SK-N-SH treated with all-trans-retinoic acid at 6 μM for 48 hours (cell line): ENCODE results near the gene SLC13A1.

Source experiments
- ATAC-seq: fragments of 200-7000 bp; cut with Tn5 transposase; 3 replicates; pipeline ENCODE4 v1.9.1; 2020; ENCODE audit warnings: mild to moderate bottlenecking, moderate library complexity
- CSDC2 ChIP-seq: fragments of 250-450 bp; sonication (Bioruptor Pico); IDR thresholded peaks from 2 replicates; pipeline ENCODE4 v1.5.0; 2020; ENCODE audit warnings: mild to moderate bottlenecking, moderate library complexity
- ESRRG ChIP-seq: fragments of 250-450 bp; sonication (Bioruptor Pico); IDR thresholded peaks from 2 replicates; pipeline ENCODE4 v1.6.1; 2021; ENCODE audit warnings: mild to moderate bottlenecking
- GLIS3 ChIP-seq: fragments of 250-450 bp; sonication (Bioruptor Pico); IDR thresholded peaks from 2 replicates; pipeline ENCODE4 v1.5.0; 2020; ENCODE audit warnings: mild to moderate bottlenecking, moderate library complexity
- ISL1 ChIP-seq: fragments of 250-450 bp; sonication (Bioruptor Pico); IDR thresholded peaks from 2 replicates; pipeline ENCODE4 v2.1.2; 2022; ENCODE audit warnings: mild to moderate bottlenecking, moderate library complexity
- OSR1 ChIP-seq: fragments of 250-450 bp; sonication (Bioruptor Pico); IDR thresholded peaks from 2 replicates; pipeline ENCODE4 v1.8.0; 2022; ENCODE audit warnings: moderate library complexity, mild to moderate bottlenecking, inconsistent platforms
- PATZ1 ChIP-seq: fragments of 250-450 bp; sonication (Bioruptor Pico); IDR thresholded peaks from 2 replicates; pipeline ENCODE4 v1.8.0; 2020; ENCODE audit warnings: mild to moderate bottlenecking, moderate library complexity, borderline replicate concordance
- PPARA ChIP-seq: fragments of 250-450 bp; sonication (Bioruptor Pico); IDR thresholded peaks from 2 replicates; pipeline ENCODE4 v1.5.0; 2020; ENCODE audit warnings: mild to moderate bottlenecking, borderline replicate concordance
- RARB ChIP-seq: fragments of 250-450 bp; sonication (Bioruptor Pico); IDR thresholded peaks from 2 replicates; pipeline ENCODE4 v1.8.0; 2021; ENCODE audit warnings: mild to moderate bottlenecking, moderate library complexity
- SNAI2 ChIP-seq: fragments of 250-450 bp; sonication (Bioruptor Pico); IDR thresholded peaks from 2 replicates; pipeline ENCODE4 v1.5.0; 2020; ENCODE audit warnings: mild to moderate bottlenecking, moderate library complexity
- TSHZ2 ChIP-seq: fragments of 250-450 bp; sonication (Bioruptor Pico); IDR thresholded peaks from 2 replicates; pipeline ENCODE4 v1.5.0; 2020; ENCODE audit warnings: mild to moderate bottlenecking, moderate library complexity
- ZC3H10 ChIP-seq: fragments of 250-450 bp; sonication (Bioruptor Pico); IDR thresholded peaks from 2 replicates; pipeline ENCODE4 v1.5.1; 2021; ENCODE audit warnings: mild to moderate bottlenecking, moderate library complexity
- ZFP3 ChIP-seq: fragments of 250-450 bp; sonication (Bioruptor Pico); IDR thresholded peaks from 2 replicates; pipeline ENCODE4 v1.5.0; 2020; ENCODE audit warnings: mild to moderate bottlenecking, moderate library complexity
- ZFP30 ChIP-seq: fragments of 450-650 bp; formaldehyde crosslinking; IDR thresholded peaks from 2 replicates; pipeline ENCODE4 v1.5.0; 2022; ENCODE audit warnings: mild to moderate bottlenecking, moderate library complexity
- ZNF565 ChIP-seq: fragments of 450-650 bp; formaldehyde crosslinking; conservative IDR thresholded peaks from 2 replicates; pipeline ENCODE4 v1.5.0; 2020; ENCODE audit warnings: low read depth, mild to moderate bottlenecking, moderate library complexity
- ZNF70 ChIP-seq: fragments of 450-650 bp; formaldehyde crosslinking; IDR thresholded peaks from 2 replicates; pipeline ENCODE4 v1.5.0; 2020; ENCODE audit warnings: mild to moderate bottlenecking, moderate library complexity
- ZNF8 ChIP-seq: fragments of 450-650 bp; formaldehyde crosslinking; IDR thresholded peaks from 2 replicates; pipeline ENCODE4 v1.5.0; 2020; ENCODE audit warnings: mild to moderate bottlenecking, moderate library complexity
- TF ChIP-seq, protein P1 (sequence below): fragments of 250-450 bp; sonication (Bioruptor Pico); IDR thresholded peaks from 2 replicates; pipeline ENCODE4 v1.5.1; 2020; ENCODE audit warnings: low read depth, mild to moderate bottlenecking, moderate library complexity
- TF ChIP-seq, protein P2 (sequence below): fragments of 250-450 bp; sonication (Bioruptor Pico); IDR thresholded peaks from 2 replicates; pipeline ENCODE4 v1.5.1; 2021; ENCODE audit warnings: mild to moderate bottlenecking, moderate library complexity
- TF ChIP-seq, protein P3 (sequence below): fragments of 250-450 bp; sonication (Bioruptor Pico); IDR thresholded peaks from 2 replicates; pipeline ENCODE4 v1.8.0; 2021; ENCODE audit warnings: low read depth, mild to moderate bottlenecking, moderate library complexity, borderline replicate concordance

SLC13A1 gene

GRCh38 chr7:123143252-123144006, 56.3 kb downstream of the SLC13A1 start (continued):
- TF ChIP-seq PATZ1 (CRISPR knock-in tag) (no peak), ZNF565 (CRISPR knock-in tag) (no peak), ESRRG (no peak), GLIS3 (CRISPR knock-in tag) (no peak)

GRCh38 chr7:123140561-123140960, 59.2 kb downstream of the SLC13A1 start:
- ATAC-seq, result no peak

DNA sequence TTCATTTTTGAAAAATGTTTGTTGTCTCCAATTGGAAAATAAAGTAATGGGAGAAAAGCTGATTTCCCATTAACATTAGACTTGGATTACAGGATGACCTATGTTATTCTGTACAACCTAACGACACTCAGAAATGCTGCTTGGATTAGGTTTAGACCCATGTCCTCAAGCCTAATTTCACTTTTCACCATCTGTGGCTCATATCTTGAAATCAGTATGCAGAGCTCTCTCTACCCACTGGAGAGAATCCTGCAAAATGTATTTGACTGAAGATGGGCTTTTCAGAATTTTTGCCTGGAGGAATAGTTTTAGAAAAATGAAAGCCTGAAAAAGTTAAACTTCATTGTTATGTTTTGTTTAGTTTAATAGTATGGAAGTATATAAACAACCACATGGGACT, 63.8 kb downstream of the SLC13A1 start:
- ATAC-seq, result no peak
- no peak for TF ChIP-seq ZNF8 (CRISPR knock-in tag)
- TF ChIP-seq, protein P1, sequence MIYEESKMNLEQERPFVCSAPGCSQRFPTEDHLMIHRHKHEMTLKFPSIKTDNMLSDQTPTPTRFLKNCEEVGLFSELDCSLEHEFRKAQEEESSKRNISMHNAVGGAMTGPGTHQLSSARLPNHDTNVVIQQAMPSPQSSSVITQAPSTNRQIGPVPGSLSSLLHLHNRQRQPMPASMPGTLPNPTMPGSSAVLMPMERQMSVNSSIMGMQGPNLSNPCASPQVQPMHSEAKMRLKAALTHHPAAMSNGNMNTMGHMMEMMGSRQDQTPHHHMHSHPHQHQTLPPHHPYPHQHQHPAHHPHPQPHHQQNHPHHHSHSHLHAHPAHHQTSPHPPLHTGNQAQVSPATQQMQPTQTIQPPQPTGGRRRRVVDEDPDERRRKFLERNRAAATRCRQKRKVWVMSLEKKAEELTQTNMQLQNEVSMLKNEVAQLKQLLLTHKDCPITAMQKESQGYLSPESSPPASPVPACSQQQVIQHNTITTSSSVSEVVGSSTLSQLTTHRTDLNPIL (CRISPR knock-in tag), result no peak
- no peak for TF ChIP-seq RARB (CRISPR knock-in tag)
- TF ChIP-seq, protein P2, sequence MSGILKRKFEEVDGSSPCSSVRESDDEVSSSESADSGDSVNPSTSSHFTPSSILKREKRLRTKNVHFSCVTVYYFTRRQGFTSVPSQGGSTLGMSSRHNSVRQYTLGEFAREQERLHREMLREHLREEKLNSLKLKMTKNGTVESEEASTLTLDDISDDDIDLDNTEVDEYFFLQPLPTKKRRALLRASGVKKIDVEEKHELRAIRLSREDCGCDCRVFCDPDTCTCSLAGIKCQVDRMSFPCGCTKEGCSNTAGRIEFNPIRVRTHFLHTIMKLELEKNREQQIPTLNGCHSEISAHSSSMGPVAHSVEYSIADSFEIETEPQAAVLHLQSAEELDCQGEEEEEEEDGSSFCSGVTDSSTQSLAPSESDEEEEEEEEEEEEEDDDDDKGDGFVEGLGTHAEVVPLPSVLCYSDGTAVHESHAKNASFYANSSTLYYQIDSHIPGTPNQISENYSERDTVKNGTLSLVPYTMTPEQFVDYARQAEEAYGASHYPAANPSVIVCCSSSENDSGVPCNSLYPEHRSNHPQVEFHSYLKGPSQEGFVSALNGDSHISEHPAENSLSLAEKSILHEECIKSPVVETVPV (CRISPR knock-in tag), result no peak
- no peak for TF ChIP-seq ZNF565 (CRISPR knock-in tag)
- no peak for TF ChIP-seq ISL1 (CRISPR knock-in tag)
- TF ChIP-seq ZC3H10 (CRISPR knock-in tag), result no peak
- no peak for TF ChIP-seq PPARA (CRISPR knock-in tag)
- no peak for TF ChIP-seq PATZ1 (CRISPR knock-in tag)
- TF ChIP-seq SNAI2 (CRISPR knock-in tag), result no peak
- no peak for TF ChIP-seq OSR1 (CRISPR knock-in tag)
- TF ChIP-seq, protein P3, sequence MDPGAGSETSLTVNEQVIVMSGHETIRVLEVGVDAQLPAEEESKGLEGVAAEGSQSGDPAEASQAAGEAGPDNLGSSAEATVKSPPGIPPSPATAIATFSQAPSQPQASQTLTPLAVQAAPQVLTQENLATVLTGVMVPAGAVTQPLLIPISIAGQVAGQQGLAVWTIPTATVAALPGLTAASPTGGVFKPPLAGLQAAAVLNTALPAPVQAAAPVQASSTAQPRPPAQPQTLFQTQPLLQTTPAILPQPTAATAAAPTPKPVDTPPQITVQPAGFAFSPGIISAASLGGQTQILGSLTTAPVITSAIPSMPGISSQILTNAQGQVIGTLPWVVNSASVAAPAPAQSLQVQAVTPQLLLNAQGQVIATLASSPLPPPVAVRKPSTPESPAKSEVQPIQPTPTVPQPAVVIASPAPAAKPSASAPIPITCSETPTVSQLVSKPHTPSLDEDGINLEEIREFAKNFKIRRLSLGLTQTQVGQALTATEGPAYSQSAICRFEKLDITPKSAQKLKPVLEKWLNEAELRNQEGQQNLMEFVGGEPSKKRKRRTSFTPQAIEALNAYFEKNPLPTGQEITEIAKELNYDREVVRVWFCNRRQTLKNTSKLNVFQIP (CRISPR knock-in tag), result no peak
- TF ChIP-seq ZNF70, result no peak
- TF ChIP-seq ZFP3 (CRISPR knock-in tag), result no peak
- no peak for TF ChIP-seq ZFP30
- TF ChIP-seq TSHZ2 (CRISPR knock-in tag), result no peak

More at GRCh38 chr7:123140561-123140960, 59.2 kb downstream of the SLC13A1 start:
- TF ChIP-seq PATZ1 (CRISPR knock-in tag) (no peak), ISL1 (CRISPR knock-in tag) (no peak), ZC3H10 (CRISPR knock-in tag) (no peak), GLIS3 (CRISPR knock-in tag) (no peak), CSDC2 (CRISPR knock-in tag) (no peak), OSR1 (CRISPR knock-in tag) (no peak)
- TF ChIP-seq, protein P2 (CRISPR knock-in tag), result no peak
